NCI-H82 treated with DMSO at 0.1 percent for 48 hours (cell line): ENCODE data around the gene GAD2.
A peak's percentile ranks its signal among the peaks of the same experiment; 100 is the strongest.

Source experiments
- DNase-seq: peaks from one replicate; lab custom pipeline; 2025; ENCODE audit not compliant: unreplicated experiment; lab: John Stamatoyannopoulos, UW

Gene GAD2

DNA sequence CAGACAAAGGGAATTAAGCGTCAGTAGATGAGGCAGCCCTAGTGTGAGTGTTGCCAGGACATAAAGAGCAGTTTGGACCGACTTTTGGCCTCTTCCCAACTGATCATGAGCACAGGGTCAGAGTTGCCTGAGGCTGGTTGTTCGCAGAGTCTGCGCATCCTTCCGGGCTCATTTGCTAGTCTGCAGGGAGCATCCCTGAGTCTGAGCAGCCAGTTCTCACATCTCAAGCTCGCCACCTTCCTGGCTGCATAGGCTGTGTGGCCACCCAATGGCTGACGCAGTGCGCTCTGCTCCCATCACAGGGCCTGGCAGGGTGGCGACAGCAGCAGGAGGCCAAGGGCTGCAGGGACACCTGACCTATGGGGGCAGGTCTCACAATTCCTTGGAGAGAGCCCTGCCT is 5.0 kb downstream of the GAD2 start:
- no peak for DNase-seq

DNA sequence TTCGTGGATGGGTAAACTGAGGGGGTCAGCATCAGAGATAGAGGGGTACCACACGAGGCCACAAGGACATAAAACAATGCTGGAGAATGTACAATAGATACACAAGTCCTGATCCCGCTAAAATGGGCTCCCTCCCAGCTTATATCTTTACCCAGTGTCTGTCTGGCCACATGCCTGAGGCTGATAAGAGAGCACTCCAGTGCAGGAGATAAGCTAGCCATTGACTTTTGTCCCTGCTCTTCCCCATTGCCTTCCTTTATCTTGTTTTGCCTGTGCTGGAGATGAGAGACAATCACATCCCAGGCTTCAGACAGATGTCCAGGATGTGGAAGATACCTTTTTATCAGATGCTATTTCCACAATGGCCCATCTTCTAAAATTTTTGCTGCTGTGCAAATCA is 6.0 kb downstream of the GAD2 start:
- DNase-seq = no peak

DNA sequence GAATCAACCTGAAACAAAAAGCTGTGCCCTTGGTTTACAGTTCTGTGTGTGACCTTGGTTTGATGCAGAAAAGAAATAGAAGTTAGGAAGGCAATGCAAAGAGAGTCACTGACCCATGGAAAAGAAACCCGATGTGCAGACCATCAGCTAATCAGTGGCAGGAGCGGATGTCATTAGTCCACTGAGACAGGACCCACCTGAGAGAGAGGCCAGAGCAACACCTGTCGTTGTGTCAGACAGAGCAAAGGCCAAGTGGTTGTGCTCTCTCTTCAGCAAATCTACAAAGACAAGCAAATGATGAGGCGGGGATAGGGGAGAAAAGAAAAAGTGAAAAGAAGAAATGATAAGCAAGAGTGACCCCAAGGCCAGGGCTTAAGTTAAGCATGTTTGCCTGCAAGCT is 8.7 kb downstream of the GAD2 start:
- no peak for DNase-seq

DNA sequence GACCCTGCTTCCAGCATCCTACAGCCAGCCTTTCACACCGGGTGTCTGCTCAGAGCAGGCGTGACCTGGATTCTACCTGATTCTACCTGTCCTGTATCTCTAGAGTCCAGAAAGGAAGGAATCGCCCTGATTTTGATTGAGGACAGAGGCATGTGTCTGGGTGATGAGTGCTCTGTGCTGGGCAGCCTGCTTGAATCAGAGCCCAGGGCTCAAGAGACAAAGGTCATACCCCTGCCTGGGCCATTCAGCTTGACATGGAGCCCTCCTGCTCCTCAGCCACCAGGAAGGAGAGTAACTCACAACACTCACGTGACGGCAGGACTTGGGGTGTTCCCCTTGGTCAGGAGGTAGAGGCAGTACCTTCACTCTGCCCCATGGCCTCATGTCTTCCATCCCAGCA is 11.2 kb downstream of the GAD2 start:
- DNase-seq = no peak

DNA sequence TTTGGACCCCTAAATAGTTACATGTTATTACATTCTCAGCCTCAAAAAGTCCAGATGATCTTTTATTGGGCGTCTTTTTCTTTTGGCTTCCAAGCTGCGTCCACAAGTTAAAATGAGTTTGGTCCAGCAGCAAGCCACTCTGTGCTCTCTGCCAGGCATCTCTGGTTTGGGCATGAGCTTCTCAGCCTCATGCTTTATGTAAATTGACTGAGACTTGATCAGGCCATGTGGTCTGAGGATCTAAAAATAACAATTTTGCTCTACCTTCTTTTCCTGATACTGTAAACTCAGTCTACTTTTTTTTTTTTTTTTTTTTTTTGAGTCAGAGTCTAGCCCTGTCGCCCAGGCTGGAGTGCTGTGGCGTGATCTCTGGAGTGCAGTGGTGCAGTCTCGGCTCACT is 15.6 kb downstream of the GAD2 start:
- no peak for DNase-seq

DNA sequence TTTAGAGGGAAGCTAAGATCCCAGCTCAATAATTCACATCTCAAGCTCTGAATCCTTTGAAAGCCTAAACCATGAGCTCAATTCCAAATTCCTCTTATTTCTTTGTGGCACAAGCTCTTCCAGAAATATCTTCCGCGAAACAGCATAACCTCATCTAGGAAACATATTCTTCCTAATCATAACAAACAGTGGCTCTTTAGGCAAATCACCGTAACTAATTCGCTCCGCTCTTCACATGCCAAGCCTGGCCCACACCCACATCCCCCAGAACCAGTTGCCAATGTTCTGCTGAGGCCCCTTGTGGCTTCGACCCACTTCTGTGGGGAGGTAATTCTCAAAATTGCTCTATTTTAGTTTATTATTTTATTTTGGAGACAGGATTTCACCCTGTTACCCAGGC is 19.2 kb downstream of the GAD2 start:
- no peak for DNase-seq

DNA sequence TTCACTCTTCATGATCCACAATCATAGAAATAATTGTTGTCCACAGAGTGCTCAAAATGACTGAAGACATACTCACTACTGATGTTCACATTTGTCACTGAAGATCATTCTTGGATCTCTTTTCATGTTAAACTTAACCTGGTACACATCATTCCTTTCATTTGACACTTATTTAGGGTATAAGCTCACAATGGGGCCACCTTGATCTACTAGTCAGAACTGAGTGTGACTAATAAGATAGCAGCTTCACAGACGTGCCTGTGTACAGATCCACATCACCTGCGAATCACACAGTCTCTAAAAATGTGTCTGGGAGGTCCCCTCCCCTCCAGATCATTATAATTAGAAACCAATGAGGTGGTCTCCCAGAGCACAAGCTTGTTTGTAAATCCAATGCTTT is 21.8 kb downstream of the GAD2 start:
- no peak for DNase-seq

DNA sequence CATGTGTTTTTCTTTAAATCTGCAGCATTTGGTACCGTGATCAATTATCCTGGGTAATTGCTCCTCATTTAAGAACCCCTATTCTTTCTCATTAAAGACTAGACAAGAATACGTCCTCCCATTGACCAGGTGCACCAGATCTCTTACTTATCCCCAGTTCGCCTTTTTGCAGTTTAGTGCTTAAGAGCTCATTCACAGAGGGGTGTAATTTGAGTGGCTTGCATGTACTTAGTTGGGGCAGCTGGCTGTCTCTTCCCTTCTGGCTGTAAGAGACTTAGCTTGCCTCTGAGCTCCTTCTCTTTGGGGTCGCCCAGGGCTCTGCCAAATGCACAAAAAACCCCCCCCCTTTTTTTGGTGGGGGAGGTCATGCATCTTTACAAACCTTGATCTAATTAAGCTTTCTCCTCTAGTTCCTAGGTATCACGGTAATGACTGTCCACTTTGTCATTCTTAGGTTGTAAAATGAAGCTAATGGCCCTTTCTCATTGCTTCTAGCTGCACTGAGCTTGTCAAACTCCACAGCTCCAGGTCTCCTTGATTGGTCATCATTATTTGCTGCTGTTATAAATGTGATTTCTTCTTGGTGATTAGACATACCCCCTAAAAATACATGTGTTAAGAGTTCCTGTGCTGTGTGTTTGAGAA is 26.3 kb downstream of the GAD2 start:
- DNase-seq = peak; percentile 29

DNA sequence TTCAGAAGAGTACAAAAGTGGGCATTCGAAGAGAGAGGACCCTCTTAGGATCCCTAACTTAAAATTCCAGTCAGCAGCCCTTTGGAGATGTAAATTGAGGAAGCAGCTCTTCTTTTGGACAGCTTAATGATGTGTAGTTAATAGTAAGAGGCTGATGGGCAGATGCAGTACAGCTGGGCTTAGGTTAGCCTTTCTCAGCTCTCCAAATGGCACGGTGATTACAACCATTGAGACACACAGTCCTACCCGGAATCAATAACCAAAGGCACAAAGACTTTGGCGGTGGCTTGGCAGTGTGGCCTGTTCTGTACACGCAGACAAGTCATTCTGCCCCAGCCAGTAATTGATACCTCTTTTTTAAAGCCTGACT is 26.8 kb downstream of the GAD2 start:
- no peak for DNase-seq

DNA sequence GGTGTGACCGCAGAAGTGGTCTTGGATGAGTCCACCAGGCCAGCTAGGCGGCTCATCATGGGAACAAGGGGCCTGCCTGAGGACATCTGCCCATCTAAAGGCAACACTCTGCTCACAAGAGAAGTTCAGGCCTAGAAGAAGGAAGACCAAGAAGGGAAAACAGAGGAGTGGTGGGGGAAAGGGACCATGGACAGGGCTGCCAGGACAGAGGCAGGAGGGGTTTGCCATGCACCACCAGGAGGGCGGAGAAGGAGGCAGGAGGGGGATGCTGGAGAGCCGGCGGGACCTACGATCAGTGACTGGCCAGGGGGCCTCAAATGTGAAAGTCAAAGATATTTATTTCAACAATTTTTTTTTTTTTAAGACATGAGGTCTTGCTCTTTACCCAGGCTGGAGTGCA is 33.1 kb downstream of the GAD2 start:
- DNase-seq = no peak

DNA sequence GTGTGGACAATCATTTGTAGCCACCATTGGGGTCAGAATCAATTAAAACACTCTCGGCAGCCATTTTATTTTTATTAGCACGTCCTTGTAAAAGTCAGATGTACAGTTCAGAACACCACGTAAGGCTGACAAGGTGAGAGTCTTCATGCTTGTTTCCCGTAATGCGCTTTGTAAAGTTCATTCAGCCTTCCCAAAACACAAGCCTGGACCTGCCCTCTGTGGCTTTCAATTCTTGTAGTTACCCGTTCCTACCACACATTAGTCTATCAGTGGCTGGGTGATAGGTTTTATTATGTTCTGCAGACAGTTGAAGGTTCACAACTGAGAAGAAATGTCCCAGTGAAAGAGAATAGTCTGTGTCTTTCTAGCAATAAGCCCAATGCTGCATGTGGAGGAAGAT is 35.4 kb downstream of the GAD2 start:
- DNase-seq = no peak

DNA sequence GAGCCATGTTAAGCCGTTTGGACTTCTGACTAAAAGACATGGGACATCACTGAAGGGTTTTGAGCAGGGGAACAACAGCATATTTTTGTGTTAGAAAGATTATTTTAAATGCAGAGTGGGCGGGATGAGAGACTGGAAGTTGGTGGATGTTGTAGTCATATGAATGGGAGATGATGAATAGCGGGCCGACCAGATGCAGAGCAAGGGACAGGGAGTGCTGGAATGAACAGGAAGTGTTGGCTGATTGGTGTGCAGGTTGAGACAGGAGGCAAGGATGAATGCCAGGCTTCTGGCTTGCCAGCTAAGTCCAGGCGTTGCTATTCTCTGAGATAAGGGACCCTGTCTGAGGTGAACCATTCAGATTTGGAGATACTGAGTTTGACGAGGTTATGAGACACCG is 38.0 kb downstream of the GAD2 start:
- DNase-seq = no peak

DNA sequence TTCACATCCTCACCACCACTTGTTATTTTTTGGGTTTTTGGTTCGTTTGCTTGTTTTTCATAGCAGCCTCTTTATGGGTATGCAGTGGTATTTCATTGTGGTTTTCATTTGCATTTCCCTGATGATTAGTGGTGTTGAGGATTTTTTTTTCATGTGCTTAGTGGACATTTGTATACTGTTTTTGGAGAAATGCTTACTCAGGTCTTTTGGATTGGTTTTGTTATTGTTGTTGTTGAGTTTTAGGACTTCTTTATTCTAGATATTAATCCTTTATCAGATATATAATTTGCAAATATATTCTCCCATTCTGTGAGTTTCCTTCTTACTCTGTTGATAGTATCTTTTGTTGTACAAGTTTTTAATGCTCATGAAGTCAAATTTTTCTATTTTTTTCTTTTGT is 42.8 kb downstream of the GAD2 start:
- no peak for DNase-seq

DNA sequence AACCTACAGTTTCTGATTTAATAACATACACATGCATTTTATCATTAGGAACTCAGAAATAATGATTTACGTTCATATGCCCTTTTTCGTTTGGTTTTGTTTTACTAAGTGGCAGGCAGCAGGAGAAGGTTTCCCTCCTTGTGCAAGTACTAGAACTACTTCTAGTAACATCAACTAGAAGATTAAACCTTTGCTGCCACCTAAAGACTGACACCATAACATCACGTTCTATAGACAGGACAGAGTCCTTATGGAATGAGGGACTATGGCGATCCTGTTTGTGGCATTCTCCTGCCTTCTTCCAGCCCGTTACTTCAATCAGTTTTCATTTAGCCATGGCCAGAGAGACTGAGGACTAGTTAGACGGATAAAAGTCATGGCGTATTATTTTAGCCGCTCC is 53.2 kb downstream of the GAD2 start:
- peak; percentile 36 for DNase-seq

DNA sequence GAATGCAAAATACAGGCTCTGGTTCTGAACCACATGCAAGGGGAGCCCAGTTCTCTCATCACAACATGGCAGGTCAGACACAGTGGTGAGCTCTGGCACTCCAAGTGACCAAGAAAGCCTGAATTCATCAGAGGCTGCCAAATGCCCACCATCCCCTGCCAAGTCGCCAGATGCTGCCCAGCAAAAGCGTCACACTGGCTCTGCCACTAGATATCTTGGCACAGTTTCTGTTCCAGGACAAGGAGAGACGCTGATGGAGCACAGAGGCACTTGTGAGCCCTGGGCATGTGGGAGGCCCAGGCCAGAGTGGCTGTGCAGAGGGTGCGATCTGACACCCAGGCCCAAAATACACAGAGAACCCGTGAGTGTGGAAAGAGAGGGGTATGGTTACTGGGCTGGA is 57.8 kb downstream of the GAD2 start:
- no peak for DNase-seq

DNA sequence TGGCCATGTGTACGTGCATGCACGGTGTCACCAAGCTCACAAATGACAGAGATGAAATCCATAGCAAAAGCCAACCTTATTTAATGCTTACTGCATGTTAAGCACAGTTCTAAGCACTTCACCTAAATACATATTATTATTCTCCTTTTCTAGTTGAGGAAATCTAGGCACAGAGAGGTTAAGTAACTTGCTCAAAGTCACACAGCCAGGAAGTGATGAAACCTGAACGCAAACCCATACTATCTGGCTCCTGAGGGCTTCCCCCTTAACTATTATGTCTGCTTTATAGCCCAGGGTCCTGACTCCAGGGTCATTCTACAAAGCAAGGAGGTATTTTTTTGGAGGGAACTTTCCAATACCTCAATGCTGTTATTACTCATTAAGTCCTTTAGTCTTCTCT is 61.7 kb downstream of the GAD2 start:
- no peak for DNase-seq

DNA sequence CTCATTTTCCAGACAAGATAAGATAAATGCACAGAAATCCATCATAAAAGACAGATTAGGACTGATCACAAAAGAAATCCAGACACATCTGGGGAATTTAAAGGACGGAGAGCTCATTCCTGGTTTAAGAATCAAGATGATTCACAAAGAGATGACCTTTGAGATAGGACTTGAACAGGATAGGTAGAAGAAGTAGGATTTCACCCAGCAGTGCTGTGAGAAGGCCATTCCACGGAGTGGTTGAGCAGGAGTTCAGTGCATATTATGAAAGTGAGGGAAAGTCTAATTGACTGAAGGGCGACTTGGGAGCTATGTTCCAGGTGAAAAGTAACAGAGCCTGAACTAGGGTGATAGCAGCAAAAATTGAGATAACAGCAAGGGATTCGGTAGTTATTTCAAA is 73.7 kb downstream of the GAD2 start:
- no peak for DNase-seq

DNA sequence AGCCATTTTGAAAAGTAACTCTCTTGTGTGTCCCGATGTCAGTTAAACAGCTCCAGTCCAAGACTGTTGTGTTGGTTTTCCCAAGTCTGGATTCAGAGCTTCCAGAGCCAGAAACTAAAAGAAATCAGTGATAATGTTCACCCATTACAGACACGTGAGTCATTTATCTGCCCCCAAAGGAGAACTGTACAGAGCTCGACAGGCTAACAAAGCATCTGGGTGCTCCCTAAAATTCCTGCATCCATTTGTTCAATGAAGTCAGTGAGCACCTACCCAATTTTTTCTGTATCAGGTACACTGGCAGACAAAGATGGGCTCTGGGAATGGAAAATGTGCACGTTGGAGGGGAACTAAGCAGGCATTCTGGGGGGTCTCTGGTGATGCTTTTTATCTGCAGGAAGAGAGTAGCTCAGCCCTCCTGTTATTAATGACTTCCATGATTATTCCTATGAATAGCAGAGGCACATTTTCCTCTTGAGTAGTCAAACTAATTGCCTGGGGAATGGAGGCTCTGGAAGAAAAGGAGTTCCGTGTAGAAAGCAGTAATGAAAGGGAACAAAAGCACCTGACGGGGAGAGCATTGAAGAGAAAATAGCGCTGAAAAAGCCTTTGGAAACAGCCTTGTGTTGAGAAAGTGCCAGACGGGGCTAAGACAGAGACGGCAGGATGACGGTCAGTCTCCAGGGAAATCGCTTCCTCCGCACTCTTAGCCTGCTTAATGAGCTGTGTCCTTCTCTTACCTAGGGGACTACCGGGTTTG is 75.3 kb downstream of the GAD2 start:
- no peak for DNase-seq

DNA sequence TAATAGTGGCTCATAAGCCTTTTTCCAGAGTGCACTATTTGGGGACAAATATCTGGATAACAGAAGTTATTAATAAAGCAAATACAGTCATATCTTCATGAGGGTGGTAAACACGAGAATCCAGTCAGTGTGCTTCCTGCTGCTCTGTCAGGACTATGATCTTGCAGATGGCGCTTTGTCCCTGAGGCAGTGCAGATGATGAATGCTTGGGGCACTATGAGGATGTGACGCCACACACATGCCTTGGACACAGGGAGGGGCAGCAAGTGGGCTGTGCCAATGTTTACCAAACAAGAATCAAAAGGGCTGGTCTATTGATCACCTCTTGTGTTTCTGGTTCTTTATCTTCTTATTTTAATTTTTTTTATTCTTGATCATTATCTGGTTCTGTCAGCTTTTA is 79.8 kb downstream of the GAD2 start:
- DNase-seq = no peak

DNA sequence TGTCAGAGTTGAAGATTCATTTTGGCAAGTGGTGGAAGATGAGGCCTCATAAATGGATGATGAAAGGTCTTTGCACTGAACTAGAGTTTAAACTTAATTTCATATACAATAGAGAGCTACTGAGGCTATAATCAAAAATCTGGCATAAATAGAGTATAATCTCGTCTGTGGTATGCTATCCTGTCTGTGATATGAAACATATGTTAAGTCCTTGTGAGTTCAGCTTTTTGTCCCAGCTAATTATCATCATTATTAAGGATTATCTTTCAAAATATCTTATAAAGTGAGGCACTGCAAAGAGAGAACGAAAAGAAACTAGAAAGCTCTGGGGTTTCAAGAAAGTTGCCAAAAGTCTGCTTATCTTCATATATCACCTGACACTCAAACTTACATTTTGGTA is 83.4 kb downstream of the GAD2 start:
- no peak for DNase-seq

DNA sequence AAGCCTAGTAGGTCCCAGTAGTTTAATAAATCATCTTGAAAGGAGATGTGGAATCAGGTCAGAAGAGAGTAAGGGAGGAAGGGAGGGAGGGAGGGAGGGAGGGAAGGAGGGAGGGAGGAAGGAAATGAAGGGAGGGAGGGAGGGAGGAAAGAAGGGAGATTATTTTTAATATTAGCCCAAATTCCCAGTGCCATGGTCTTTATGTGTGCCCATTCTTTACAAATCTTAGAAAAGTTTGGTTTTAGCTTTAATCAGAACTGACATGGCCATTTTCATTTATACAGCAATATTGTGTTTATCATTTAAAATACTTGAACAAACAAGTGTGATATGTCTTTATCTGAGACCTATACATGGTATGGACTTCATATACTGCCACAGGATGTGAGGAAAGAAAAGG is 86.8 kb downstream of the GAD2 start:
- no peak for DNase-seq

DNA sequence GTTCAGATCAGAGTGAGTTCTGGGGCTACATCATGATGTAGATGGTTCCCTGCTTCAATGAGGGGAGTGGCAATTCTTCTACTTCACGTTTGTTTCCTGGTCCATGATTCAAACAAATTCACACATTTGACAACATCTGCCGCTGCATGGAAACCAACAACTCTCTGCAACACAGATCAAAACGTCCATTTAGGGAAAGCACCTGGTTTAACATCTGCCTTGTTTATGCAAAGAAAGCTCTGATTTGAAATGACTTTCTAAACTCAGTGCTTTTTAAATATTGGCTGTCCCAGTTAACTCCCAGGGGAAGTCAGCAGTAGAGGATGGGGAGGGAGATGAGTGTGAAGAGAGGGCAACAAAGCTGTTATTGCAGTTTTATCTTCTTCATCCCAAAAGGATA is 93.8 kb downstream of the GAD2 start:
- DNase-seq = no peak

DNA sequence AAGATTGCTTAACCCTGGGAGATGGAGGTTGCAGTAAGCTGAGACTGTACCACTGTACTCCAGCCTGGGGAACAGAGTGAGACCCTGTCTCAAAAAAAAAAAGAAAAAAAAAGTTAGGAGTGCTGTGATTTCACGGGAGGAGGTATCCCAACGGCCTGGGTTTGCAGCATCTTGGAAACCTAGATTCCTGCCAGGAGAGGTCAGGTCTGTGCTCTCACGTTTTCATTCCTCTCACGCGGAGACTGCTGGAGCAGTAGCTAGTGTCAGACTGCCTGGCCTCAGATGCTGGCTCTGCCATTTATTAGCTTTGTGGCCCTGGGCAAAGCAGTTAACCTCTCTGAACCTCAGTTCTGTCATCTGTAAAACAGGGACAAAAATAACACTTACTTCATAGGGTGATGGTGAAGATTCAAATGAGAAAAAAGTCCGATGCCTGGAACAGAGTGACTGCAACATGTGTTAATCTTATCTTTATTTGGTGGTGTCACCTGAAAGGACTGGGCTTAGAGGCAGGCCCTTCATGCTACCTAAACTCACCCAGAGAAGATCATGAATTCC is 94.9 kb downstream of the GAD2 start:
- no peak for DNase-seq
